Upper lobe of left lung (tissue), 6 donors: ENCODE data around the gene OGA. TPM values are rescaled to one million over a fixed set of nuclear protein-coding genes. Genes with fewer than 3 reads are reported as not detected.

Source experiments
- ATAC-seq, 2 donors: fragments of 200-7000 bp; cut with Tn5 transposase; one replicate each; pipeline ENCODE4 v1.9.1; 2022; ENCODE audit warnings: mild to moderate bottlenecking in 2 of 2, moderate library complexity in 2 of 2; ENCODE audit not compliant: low FRiP score in 2 of 2
- DNase-seq, 2 donors: peaks; one replicate each; pipeline ENCODE4 v3.0.0-alpha.2; 2019 to 2020
- H3K27ac ChIP-seq, 4 donors: fragments of 200-600 bp; sonication (generic); one replicate each; pipeline ENCODE4 v1.5.1; 2016 to 2019
- H3K27me3 ChIP-seq, 4 donors: fragments of 200-600 bp; sonication (generic); one replicate each; pipeline ENCODE4 v1.5.1; 2017 to 2019
- H3K36me3 ChIP-seq, 4 donors: fragments of 200-600 bp; sonication (generic); one replicate each; pipeline ENCODE4 v1.5.1; 2016 to 2019
- H3K4me1 ChIP-seq, 4 donors: fragments of 200-600 bp; sonication (generic); one replicate each; pipeline ENCODE4 v1.5.1; 2018 to 2019
- H3K4me3 ChIP-seq, 4 donors: fragments of 200-600 bp; sonication (generic); one replicate each; pipeline ENCODE4 v1.5.1; 2017 to 2019; ENCODE audit warnings: mild to moderate bottlenecking in 2 of 4, moderate library complexity in 1 of 4
- H3K9me3 ChIP-seq, 4 donors: fragments of 200-600 bp; sonication (generic); one replicate each; pipeline ENCODE4 v1.5.1; 2018 to 2019
- CTCF ChIP-seq, 6 experiments: fragments of 450-650 bp in 4 of 6; fragments of 200-600 bp in 2 of 6; sonication (generic) in 2 of 6; IDR thresholded peaks; one replicate each; pipeline ENCODE4 v1.5.1; 2016 to 2019; ENCODE audit warnings: antibody characterized with exemption in 6 of 6
- EP300 ChIP-seq, 4 donors: sonication (generic); formaldehyde crosslinking; IDR thresholded peaks; one replicate each; pipeline ENCODE4 v1.5.1; 2017; ENCODE audit warnings: antibody characterized with exemption in 4 of 4, control low read depth in 2 of 4
- POLR2A ChIP-seq, 4 donors: fragments of 450-650 bp; IDR thresholded peaks; one replicate each; pipeline ENCODE4 v1.5.1; 2016 to 2017; ENCODE audit warnings: antibody characterized with exemption in 4 of 4, mild to moderate bottlenecking in 2 of 4
- POLR2AphosphoS5 ChIP-seq, 2 donors: sonication (generic); formaldehyde crosslinking; IDR thresholded peaks; one replicate each; pipeline ENCODE4 v1.5.1; 2017; ENCODE audit warnings: antibody characterized with exemption in 2 of 2
- WGBS, 2 donors: methylation state at CpG; one replicate each; pipeline ENCODE4 v1.1.5; 2017 to 2018; 5-methylcytosine and 5-hydroxymethylcytosine counted together
- total RNA-seq, 6 donors: library from RNA; depleted of rRNA in 4 of 6; stranded (reverse); fragments of >200 nt in 4 of 6; gene quantifications; one replicate each; pipeline versions ENCODE4 v1.1.0 to v1.2.1, GENCODE V29; 2016 to 2021
- donor health status: DM: no; HTN: no; CAD: no; lungs with moderate emphysema.
- donor health status: DM: no; HTN: yes; CAD: no; lungs with severe emphysema.

OGA gene
- total RNA-seq, 6 donors from 2014 or later: 71.1 to 374 (median 138) TPM

GRCh38 chr10:101772017-101772894 is 46.0 kb downstream of the OGA start:
- TF ChIP-seq POLR2AphosphoS5 (IDR thresholded peaks at IDR 0.05): no peak
- no peak for TF ChIP-seq EP300 (IDR thresholded peaks at IDR 0.05)
- no peak for TF ChIP-seq CTCF (IDR thresholded peaks at IDR 0.05)
- no peak for TF ChIP-seq POLR2A (IDR thresholded peaks at IDR 0.05)
- H3K27ac ChIP-seq: no peak overlapping the region
- no peaks in the 10 kb centered on the region for H3K36me3 ChIP-seq
- H3K4me3 ChIP-seq: no peak overlapping the region
- no peaks in the 10 kb centered on the region for H3K9me3 ChIP-seq
- no peak for ATAC-seq
- H3K4me1 ChIP-seq: peaks cover 19 to 22% (median 21%) of the 10 kb centered on the region in 4 donors
- WGBS, 2 donors: 61 to 74% methylated on average over 5 to 6 of the region's 6 CpGs
- peaks cover 3 to 51% (median 33%) of the 10 kb centered on the region in 4 donors for H3K27me3 ChIP-seq
- no peak for DNase-seq

- ATAC-seq: no peak
- H3K36me3 ChIP-seq: no peaks in the 10 kb centered on the region
- peak in 1 of 2 donors; percentile 15 for DNase-seq
- TF ChIP-seq EP300 (IDR thresholded peaks at IDR 0.05) (no peak), POLR2AphosphoS5 (IDR thresholded peaks at IDR 0.05) (no peak), POLR2A (IDR thresholded peaks at IDR 0.05) (no peak), CTCF (IDR thresholded peaks at IDR 0.05) (no peak)
- no peak overlapping the region for H3K4me3 ChIP-seq
- WGBS, 2 donors: 82 to 87% methylated on average over 9 to 10 of the region's 10 CpGs
- H3K4me1 ChIP-seq: peaks cover 17 to 23% (median 19%) of the 10 kb centered on the region in 4 donors
- no peak overlapping the region for H3K27ac ChIP-seq
- H3K9me3 ChIP-seq: no peaks in the 10 kb centered on the region
- H3K27me3 ChIP-seq: peaks cover 3 to 44% (median 28%) of the 10 kb centered on the region in 4 donors
Observed at GRCh38 chr10:101771380-101771779, 46.9 kb downstream of the OGA start.

GRCh38 chr10:101770331-101771215 is 47.7 kb downstream of the OGA start:
- Histone ChIP-seq H3K27ac (no peak overlapping the region), H3K9me3 (no peaks in the 10 kb centered on the region), H3K27me3 (peaks cover 3 to 36% (median 22%) of the 10 kb centered on the region in 4 donors), H3K4me1 (peaks cover 10 to 18% (median 11%) of the 10 kb centered on the region in 4 donors), H3K4me3 (no peak overlapping the region), H3K36me3 (no peaks in the 10 kb centered on the region)
- ATAC-seq (no peak), DNase-seq (peak; percentile 12 to 84)
- 77 to 87% methylated on average over 30 to 38 of the region's 41 CpGs for WGBS, 2 donors
- TF ChIP-seq POLR2AphosphoS5 (IDR thresholded peaks at IDR 0.05) (no peak), EP300 (IDR thresholded peaks at IDR 0.05) (no peak), CTCF (IDR thresholded peaks at IDR 0.05) (no peak)

- H3K4me3 ChIP-seq: no peak overlapping the region
- ATAC-seq (no peak), DNase-seq (no peak)
- no peaks in the 10 kb centered on the region for H3K9me3 ChIP-seq
- 87 to 97% methylated on average over 5 of the region's 5 CpGs for WGBS, 2 donors
- H3K27me3 ChIP-seq: peaks cover 0 to 27% (median 14%) of the 10 kb centered on the region in 4 donors
- peaks cover under 1 to 11% (median 2%) of the 10 kb centered on the region in 4 donors for H3K4me1 ChIP-seq
- TF ChIP-seq POLR2A (IDR thresholded peaks at IDR 0.05) (no peak), CTCF (IDR thresholded peaks at IDR 0.05) (no peak), POLR2AphosphoS5 (IDR thresholded peaks at IDR 0.05) (no peak), EP300 (IDR thresholded peaks at IDR 0.05) (no peak)
- H3K36me3 ChIP-seq: no peaks in the 10 kb centered on the region
- H3K27ac ChIP-seq: no peak overlapping the region
Observed at GRCh38 chr10:101769541-101770180, 48.6 kb downstream of the OGA start.
